Pulmonary artery endothelial cell (primary cell): Measurements from ENCODE around the gene ZNF574. TPM values are rescaled to one million over a fixed set of nuclear protein-coding genes. Genes with fewer than 3 reads are reported as not detected.

Source experiments
- DNase-seq: peaks from one replicate; pipeline ENCODE4 v3.0.0-alpha.2; 2011; ENCODE audit warnings: low read depth, low spot score
- total RNA-seq: library from RNA; depleted of rRNA; stranded (reverse); fragments of >200 nt; gene quantifications from 2 replicates; pipeline ENCODE4 v1.2.3, GENCODE V29; 2014

ZNF574 gene
- total RNA-seq, 1 donor from 2014 or later = 11.9 TPM

DNA sequence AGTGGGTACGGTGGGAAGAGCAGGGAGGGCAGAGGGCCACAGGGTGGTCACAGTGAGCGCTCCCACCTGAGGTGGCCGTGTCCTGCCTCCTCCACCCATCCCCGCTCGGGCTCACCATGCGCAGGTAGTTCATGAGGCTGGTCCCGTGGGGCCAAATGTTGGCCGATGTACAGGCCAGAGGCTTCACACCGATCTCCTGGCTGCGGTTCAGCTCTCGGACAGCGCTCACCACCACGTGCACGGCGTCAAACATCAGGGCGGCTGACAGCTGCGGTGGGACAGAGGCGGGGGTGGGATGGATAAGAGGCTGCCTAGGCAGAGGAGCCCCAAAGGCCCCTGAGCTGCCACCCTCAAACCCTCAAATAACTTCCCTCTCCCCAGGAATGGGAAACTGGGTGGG is 21.8 kb upstream of the ZNF574 start:
- DNase-seq = no peak

DNA sequence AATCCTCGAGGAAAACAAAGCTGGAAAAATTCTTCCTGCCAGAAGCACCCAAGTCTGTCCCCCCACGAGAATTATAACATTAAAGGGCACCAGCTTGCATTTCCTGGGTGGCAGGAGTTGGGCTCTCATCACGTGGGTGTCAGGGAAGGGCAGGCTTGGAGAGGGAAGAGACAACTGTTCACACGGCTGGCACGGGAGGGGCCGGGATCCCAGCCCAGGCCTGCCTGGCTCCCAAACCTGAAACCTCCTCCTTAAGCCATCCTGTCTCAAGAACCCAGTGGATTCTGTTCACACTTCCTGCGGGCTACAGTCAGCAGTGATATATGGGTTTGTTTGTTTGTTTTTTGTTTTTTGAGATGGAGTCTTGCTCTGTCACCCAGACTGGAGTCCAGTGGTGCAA is 18.1 kb upstream of the ZNF574 start:
- no peak for DNase-seq

DNA sequence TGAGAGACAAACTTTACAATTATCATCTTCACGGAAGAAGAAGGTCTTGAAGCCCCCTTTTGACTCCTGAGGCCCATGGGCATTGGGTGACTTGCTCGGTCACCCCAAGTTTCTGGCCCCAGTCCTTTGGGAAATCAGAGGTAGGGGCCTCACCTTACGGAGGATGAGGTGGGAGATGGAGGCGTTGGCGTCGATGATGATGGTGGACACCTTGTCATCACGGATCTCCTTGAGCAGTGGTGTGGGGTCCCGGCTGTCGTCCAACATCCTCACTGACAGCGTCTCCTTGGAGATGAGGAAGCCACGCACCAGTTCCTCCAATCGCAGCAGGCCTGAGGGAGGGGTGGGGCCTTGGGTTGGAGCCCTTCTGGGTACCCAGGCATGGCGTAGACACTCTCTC is 16.8 kb upstream of the ZNF574 start:
- no peak for DNase-seq

DNA sequence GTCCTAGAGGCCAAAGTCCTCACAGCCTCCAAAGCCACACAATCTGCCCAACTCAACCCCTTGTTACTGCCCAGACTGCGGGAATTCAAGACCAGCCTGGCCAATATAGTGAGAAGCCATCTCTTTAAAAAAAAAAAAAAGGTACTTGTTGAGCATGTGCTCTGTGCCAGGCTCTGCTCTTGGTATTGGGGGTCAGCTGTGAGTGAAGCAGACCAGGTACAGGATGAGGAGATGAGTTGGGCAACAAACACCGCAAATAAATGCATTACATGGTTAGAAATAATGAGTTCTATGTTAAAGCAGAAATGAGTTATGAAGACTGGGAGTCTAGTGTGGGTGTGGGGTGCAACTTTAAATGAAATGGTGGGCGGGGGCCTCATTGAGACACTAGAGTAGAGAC is 15.8 kb upstream of the ZNF574 start:
- no peak for DNase-seq

DNA sequence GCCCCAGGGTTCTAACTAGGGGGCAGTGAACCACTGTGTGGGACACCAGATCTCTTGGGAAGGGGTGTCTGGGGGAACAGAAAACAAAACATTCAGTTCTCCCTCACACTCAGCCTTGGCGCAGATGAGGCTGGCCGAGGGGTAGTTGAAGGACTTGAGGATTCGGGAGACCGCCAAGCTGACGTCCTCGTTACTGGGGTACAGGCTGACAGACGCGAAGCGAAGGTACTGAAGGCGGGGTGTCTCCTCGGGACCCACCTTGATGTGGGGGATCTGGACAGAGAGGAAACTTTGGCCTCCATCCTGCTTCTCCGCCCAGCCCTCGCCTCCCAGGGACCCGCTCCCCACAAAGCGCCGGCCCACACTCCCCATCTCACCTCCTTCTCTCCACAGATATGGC is 13.6 kb upstream of the ZNF574 start:
- DNase-seq = no peak

DNA sequence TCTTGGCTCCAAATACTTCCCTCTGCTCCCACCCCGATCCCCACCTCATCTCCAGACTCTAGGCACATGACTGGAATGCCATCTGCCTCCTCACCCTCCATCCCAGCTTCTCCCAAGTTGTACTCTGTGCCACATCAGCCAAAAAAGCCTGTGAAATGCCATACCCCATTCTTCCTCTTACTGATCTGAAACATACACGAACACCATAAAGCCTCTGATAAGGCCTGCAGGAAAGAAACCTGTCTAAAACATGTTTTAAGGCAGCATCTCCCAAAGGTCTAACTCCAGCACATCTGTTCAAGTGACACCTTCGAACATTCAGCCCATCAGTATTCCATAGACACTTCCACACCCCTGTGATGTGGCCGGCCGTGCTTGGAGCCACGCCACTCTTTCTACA is 11.5 kb upstream of the ZNF574 start:
- DNase-seq = no peak

DNA sequence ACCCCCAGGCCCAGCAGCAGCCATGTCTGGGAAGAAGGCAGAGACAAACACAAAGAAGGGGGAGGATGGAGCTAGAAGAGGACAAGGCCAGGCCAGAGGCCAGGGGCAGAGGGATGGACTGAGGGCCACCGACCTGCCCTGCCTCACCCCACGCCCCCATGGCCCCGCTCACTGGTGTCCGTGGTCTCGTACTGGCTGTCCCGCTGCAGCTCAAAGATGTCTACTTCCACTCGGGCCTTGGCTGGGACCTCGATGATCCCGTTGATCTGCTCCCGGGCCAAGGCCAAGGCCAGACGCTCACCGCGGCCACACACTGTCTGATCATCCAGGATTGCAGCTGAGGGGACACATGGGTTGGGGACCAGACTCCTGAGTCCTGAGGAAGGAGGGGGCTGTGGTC is 10.9 kb upstream of the ZNF574 start:
- DNase-seq = no peak

DNA sequence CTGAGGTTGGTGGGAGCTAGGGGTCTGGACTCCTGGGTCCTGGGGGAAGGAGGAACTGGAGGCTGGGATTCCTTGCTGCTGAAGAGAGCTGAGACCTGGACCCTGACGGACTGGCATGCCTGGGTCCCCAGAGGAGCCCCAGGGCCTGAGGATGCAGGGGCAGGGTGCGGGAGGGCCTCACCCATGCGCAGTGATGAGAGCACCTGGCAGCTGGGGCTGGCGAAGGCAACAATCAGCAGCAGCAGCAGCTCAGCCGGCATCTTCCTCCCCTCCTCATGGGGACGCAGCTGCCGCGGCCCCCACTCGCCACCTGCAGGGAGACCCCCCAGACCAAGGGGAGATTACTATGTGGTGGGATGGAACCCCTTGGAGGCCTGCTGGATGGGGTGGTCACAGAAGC is 10.5 kb upstream of the ZNF574 start:
- DNase-seq = no peak

DNA sequence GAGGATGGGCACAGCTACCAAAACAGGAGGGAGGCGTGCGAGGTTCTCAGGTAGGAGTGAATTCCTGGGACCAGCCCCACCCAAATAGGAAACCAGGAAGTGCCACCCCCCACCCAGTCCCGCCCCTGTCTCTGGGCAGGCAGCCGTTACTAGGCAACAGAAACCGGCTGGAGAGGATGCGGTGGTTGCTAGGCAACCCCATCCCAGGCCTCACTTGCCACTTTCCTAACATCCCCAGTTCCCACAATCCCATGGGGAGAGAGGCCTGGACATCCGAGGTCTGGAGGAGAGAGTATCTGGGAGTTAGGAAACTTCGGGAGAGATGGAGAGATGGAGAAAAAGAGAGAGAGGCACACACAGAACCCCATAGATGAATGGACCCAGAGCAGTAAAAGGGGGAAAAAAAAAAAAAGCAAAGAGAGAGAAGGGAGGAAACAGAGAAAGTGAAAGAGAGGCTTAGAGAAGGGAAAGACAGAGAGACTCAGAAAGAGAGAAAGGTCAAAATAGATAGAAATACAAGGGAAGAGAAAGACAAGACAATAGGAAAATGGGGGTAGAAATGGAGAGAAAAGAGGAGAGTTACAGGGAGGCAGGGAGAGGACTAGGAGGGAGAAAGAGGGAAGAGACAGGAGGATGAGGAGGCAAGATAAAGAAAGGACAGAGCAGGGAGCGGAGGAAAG is 9.8 kb upstream of the ZNF574 start:
- DNase-seq = no peak

DNA sequence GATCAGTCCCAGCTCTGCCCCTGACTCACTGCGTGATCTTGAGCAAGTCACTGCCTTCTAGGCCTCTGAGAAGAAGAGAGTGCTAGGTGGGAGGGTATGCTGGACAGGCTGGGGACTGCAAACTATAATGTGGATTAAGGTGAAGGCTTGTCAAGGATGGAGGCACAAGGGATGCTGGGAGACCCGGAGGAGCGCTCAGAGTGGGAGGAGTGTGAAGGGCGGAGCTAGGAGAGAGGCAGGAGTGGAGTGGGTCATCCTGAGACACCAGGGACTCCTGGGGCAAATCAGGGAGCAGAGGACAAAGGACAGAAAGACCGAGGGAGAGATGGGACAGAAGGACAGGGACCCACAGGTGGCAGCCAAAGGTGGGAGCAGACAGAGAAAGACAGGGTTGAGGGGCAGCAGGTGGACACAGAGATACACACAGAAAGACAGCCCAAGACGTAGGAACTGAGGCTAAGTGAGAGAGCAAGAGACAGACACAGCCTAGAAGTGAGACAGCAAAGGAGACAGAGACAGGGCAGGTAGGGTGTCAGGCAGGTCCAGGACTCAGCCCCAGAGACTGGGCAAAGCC is 8.6 kb upstream of the ZNF574 start:
- DNase-seq = no peak

DNA sequence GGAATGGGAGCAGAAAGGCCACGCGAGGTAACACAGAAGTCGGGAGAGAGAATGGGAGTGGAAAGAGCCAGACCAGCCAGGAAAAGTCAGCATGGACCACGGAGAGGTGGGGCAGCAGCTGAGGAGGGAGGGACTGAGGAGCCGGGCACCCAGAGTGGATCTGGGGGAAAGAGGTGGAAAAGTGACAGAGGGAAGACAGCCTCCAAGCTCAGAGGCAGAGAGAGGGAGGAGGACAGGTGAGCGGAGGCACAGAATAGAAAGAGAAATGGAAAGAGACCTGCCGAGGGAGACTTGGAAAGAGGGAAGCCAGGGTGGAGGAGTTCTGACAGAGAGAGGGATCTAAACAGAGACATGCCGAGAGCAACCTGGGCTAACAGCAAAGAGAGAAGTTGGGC is 7.6 kb upstream of the ZNF574 start:
- no peak for DNase-seq

DNA sequence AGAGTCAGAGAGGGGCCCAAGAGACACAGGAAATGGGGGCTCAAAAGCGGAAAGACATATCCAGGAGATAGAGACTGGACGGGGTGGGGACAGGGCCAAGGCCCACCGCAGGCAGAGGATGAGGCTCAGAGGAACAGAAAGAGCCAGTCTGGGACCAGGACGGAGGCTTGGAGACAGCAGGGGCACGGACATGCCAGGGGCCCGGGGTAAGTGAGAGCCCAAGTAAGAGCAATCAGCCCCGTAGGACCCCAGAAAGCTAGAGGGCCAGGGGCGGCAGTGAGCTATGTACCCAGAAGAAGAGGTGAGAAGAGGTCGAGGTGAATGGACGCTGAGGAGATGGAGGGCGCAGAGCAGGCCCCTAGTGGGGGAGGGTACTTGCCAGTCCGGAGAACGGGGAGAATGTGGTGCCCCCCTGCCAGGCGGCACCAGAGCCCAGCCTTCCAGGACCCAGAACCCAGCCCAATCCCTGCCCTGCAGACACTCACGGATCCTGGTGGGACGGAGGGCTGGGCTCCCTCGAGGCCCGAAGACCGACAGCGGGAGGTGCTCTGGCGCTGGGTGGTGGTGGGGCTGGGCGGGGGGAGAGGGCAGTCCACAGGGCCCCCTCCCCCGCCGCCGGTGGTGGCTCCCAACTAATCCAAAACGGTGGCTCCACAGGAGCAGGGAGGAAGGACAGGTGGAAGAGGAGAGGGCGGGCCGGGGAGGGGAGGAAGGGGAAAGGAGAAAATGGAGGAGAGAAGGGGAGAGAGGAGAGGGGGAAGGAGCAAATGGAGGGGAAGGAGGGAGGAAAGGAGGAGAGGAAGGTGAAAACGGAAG is 7.0 kb upstream of the ZNF574 start:
- no peak for DNase-seq

DNA sequence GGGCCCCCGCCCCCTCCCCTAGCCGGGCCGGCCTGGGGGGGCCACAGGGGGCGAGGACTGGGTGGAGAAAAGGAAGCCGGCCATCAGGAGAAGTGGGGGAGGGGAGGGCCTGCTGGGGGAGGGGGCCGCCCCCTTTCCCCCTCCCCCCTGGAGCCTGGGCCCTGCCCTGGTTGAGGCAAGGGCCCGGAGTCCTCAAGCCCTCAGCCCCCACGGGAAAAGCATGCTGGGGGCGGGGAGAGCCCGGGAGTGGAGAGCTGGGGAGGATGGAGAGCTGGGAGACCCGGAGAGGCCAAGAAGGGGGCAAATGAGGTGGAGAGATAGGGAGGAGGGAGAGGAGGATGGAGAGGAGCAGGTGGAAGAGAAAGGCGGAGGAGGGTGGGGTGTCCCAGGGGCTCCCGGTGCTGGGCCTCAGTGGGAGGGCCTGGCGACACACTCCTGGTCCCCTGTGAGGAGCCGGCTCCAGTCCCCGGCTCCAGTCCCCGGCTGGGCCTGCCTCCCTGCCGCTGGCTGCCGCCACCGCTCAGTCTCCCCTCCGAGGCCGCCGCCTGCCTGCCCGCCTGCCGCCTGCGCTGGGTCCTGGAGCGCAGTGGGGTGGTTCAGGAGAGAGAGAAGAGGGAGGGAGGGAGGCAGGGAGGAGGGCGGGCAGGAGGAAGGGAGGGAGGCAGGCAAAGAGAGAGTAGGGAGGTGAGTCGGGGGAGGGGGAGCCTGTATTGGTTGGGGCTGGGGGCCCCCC is 6.2 kb upstream of the ZNF574 start, which contains the start of gene GRIK5:
Gene GRIK5, minus strand, starts transcription at position 588 of the 733 bp plus-strand sequence. CDS start 4,436 bp downstream, outside the sequence.
- no peak for DNase-seq

DNA sequence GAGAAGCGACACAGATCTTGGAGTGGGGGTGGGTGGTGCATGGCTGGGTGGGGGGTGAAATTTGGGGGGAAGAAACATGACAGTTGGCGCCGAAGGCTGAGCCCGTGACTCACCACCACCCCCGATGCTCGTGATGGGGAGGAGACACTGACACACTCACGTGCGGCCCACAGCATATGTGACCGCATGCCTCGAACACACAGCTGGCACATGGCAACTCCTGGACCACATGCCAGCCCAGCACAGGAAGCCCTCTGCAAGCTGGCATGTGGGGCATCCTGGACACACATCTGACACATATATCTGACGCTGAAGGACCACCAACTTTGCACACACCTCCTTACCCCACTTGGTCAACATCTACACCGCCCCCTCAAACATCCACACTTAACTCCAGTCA is 4.7 kb upstream of the ZNF574 start:
- no peak for DNase-seq

DNA sequence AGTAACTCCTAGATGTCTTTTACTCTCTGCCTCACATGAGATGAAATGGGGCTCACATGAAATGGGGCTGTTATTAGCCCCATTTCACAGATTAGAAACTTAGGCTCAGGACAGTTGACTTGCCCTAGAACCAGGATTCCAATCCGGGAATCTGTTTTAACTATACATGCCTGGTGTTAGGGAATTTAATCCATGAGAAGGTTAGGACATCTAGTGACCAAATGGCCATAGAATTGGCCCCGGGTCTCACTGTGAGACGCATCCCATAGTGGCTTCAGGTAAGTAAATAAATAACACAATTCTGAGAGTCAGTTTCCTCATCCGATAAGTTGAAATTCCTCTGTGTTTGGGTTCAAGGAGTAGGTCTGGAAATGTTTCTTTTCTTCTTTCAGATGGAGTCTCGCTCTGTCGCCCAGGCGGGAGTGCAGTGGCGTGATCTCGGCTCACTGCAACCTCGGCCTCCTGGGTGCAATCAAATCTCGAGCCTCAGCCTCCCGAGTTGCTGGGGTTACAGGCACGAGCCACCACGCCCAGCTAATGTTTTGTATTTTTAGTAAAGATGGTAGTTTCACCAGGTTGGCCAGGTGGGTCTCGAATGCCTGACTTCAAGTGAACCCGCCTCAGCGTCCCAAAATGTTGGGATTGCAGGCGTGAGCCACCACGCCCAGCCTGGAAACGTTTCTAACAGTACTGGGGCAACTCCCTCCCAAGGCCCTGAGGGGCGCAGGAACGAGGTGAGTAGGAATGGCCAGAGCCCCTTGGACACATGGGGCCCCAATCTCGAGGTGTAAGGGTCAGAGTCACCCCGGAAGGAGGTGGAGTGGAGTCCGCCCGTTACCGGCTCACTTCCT is 1.2 kb upstream of the ZNF574 start:
- DNase-seq = no peak

DNA sequence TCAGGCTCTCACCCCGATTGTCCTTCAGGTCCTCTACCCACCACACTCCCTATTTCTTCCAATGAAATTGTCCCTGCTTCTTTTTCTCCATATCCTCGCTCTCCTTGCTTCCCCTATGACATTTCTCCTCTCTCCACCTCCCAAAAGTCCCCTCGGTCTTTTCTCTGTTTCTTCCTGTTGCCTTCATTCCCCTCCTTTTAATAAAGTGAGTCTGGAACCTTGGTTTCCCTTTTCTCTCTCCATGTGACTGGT is 676 bp upstream of the ZNF574 start:
- DNase-seq = no peak

DNA sequence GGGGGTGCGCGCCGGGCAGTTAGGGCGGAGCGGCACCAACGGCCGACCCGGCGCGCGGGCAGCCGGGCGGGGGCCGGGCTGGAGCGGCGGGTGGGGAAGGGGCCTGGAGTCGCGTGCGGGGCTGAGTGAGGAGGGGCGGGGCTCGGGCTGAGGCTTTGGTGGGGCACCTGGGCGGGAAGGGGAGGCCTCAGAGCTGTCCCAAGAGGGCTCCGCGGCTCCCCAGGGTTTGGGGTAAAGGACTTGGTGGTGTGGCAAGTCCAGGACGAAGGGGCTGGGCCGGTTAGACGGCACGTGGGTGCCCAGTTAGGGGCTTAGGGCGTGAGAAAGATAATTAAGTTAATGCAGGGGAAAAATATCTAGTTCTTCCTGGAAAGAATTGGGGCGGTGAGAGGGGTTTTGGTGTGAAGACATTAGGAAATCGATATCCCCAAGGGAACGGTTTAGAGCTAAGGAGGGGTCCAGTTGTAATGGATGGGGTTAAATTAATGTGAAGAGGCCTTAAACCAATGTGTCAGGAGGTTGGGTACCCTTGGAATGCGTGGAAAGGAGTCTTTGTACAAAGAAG is 496 bp downstream of the ZNF574 start:
- DNase-seq = no peak

DNA sequence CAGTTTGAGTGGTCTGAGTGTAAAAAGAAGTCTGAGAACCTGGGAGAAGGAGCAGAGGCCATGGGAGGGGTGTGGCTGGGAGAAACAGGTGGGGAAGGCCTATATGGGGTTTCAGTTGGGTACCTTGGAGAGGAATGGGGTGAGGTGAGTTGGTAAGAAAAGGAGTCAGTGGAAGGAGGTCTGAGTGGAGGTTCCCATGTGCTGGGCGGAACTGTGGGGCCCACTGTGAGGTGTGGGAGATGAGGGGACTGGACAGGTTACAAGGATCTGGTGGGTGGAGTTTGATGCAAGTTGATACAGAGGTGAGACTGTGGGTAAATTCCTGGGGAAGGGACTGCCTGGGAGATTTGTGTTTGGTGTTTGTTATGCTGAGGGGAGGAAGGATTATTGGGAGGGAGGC is 2.1 kb downstream of the ZNF574 start:
- DNase-seq = no peak

DNA sequence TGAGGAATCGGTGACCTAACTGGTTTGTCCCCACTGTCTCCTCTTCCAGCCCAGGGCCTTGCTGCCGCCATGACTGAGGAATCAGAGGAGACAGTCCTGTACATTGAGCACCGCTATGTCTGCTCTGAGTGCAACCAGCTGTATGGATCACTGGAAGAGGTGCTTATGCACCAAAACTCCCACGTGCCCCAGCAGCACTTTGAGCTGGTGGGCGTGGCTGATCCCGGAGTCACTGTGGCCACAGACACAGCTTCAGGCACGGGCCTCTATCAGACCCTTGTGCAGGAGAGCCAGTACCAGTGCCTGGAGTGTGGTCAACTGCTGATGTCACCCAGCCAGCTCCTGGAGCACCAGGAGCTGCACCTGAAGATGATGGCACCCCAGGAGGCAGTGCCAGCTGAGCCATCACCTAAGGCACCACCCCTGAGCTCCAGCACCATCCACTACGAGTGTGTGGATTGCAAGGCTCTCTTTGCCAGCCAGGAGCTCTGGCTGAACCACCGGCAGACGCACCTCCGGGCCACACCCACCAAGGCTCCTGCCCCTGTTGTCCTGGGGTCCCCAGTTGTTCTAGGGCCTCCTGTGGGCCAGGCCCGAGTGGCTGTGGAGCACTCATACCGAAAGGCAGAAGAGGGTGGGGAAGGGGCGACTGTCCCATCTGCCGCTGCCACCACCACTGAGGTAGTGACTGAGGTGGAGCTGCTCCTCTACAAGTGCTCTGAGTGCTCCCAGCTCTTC is 2.7 kb downstream of the ZNF574 start:
- no peak for DNase-seq

DNA sequence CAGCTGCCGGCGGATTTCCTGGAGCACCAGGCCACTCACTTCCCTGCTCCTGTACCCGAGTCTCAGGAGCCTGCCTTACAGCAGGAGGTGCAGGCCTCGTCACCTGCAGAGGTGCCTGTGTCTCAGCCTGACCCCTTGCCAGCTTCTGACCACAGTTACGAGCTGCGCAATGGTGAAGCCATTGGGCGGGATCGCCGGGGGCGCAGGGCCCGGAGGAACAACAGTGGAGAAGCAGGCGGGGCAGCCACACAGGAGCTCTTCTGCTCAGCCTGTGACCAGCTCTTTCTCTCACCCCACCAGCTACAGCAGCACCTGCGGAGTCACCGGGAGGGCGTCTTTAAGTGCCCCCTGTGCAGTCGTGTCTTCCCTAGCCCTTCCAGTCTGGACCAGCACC is 3.3 kb downstream of the ZNF574 start:
- DNase-seq = no peak
